Muscle layer of duodenum (tissue), 2 donors: ENCODE results near the gene SYNGR1.
A peak's percentile ranks its signal among the peaks of the same experiment; 100 is the strongest.

Experiments used
- H3K27ac ChIP-seq: one replicate; pipeline ENCODE4 v1.7.0; 2013; ENCODE audit warnings: mild to moderate bottlenecking, low read length
- H3K27me3 ChIP-seq: one replicate; pipeline ENCODE4 v1.7.0; 2013; ENCODE audit warnings: low read depth, mild to moderate bottlenecking, control low read depth, low read length
- H3K36me3 ChIP-seq, 2 donors: one replicate each; pipeline ENCODE4 v1.7.0; 2013; ENCODE audit warnings: low read length in 2 of 2, control low read depth in 1 of 2, mild to moderate bottlenecking in 1 of 2; ENCODE audit not compliant: insufficient read depth in 2 of 2, control insufficient read depth in 1 of 2
- H3K4me1 ChIP-seq, 2 donors: one replicate each; pipeline ENCODE4 v1.7.0; 2013; ENCODE audit warnings: low read length in 2 of 2, mild to moderate bottlenecking in 2 of 2, control low read depth in 1 of 2, moderate library complexity in 1 of 2; ENCODE audit not compliant: insufficient read depth in 2 of 2, control insufficient read depth in 1 of 2
- H3K4me3 ChIP-seq, 2 donors: one replicate each; pipeline ENCODE4 v1.7.0; 2013; ENCODE audit warnings: low read length in 2 of 2, low read depth in 1 of 2, mild to moderate bottlenecking in 1 of 2
- H3K9me3 ChIP-seq, 2 donors: one replicate each; pipeline ENCODE4 v1.7.0; 2013; ENCODE audit warnings: low read length in 2 of 2, control low read depth in 1 of 2, mild to moderate bottlenecking in 1 of 2; ENCODE audit not compliant: control insufficient read depth in 1 of 2
- donor health status: healthy.

The SYNGR1 gene

GRCh38 chr22:39349967-39350726 lies at the start of gene SYNGR1:
Gene SYNGR1, plus strand, starts transcription at chr22:39349991. Its CDS starts 20 bp downstream, at chr22:39350011.
- Histone ChIP-seq H3K36me3 (no peaks in the 10 kb centered on the region), H3K27ac (no peak within 1 kb of the TSS), H3K27me3 (no peaks in the 10 kb centered on the region), H3K4me3 (peak within 1 kb of the TSS; percentile 60 to 85), H3K4me1 (peaks cover 0 to 17% of the 10 kb centered on the region in 2 donors), H3K9me3 (no peaks in the 10 kb centered on the region)

- Histone ChIP-seq H3K27me3 (no peaks in the 10 kb centered on the region), H3K36me3 (no peaks in the 10 kb centered on the region), H3K9me3 (no peaks in the 10 kb centered on the region), H3K4me3 (no peak overlapping the region), H3K4me1 (peaks cover 0 to 13% of the 10 kb centered on the region in 2 donors), H3K27ac (no peak overlapping the region)
Observed at GRCh38 chr22:39300186-39300830, 49.5 kb upstream of the SYNGR1 start.

- Histone ChIP-seq H3K9me3 (no peaks in the 10 kb centered on the region), H3K36me3 (no peaks in the 10 kb centered on the region), H3K27me3 (no peaks in the 10 kb centered on the region), H3K27ac (no peak overlapping the region), H3K4me3 (no peak overlapping the region), H3K4me1 (peaks cover 0 to 13% of the 10 kb centered on the region in 2 donors)
Observed at GRCh38 chr22:39301108-39301507, 48.7 kb upstream of the SYNGR1 start.

- H3K4me3 ChIP-seq, result no peak overlapping the region
- H3K9me3 ChIP-seq, result no peaks in the 10 kb centered on the region
- H3K27ac ChIP-seq, result no peak overlapping the region
- H3K27me3 ChIP-seq, result no peaks in the 10 kb centered on the region
- peaks cover 0 to 10% of the 10 kb centered on the region in 2 donors for H3K4me1 ChIP-seq
- H3K36me3 ChIP-seq, result no peaks in the 10 kb centered on the region
Observed at GRCh38 chr22:39301926-39302325, 47.9 kb upstream of the SYNGR1 start.

- H3K9me3 ChIP-seq, result no peaks in the 10 kb centered on the region
- H3K4me3 ChIP-seq, result no peak overlapping the region
- no peak overlapping the region for H3K27ac ChIP-seq
- H3K27me3 ChIP-seq, result no peaks in the 10 kb centered on the region
- H3K36me3 ChIP-seq, result no peaks in the 10 kb centered on the region
- peaks cover 0 to 5% of the 10 kb centered on the region in 2 donors for H3K4me1 ChIP-seq
Observed at GRCh38 chr22:39302431-39302960, 47.3 kb upstream of the SYNGR1 start.

- Histone ChIP-seq H3K4me3 (no peak overlapping the region), H3K4me1 (peaks cover under 1 to 3% of the 10 kb centered on the region in 2 donors)
Observed at GRCh38 chr22:39303358-39303757, 46.4 kb upstream of the SYNGR1 start.

GRCh38 chr22:39303892-39304671 lies 45.7 kb upstream of the SYNGR1 start:
- peaks cover 3 to 6% of the 10 kb centered on the region in 2 donors for H3K4me1 ChIP-seq
- H3K27me3 ChIP-seq, result no peaks in the 10 kb centered on the region
- no peak overlapping the region for H3K4me3 ChIP-seq
- no peaks in the 10 kb centered on the region for H3K9me3 ChIP-seq
- no peak overlapping the region for H3K27ac ChIP-seq
- H3K36me3 ChIP-seq, result no peaks in the 10 kb centered on the region

More at GRCh38 chr22:39303358-39303757, 46.4 kb upstream of the SYNGR1 start:
- no peaks in the 10 kb centered on the region for H3K9me3 ChIP-seq
- no peaks in the 10 kb centered on the region for H3K36me3 ChIP-seq
- no peak overlapping the region for H3K27ac ChIP-seq
- H3K27me3 ChIP-seq, result no peaks in the 10 kb centered on the region

GRCh38 chr22:39306456-39307361 lies 43.1 kb upstream of the SYNGR1 start:
- Histone ChIP-seq H3K27me3 (no peaks in the 10 kb centered on the region), H3K4me1 (peaks cover 3 to 12% of the 10 kb centered on the region in 2 donors), H3K36me3 (peaks cover under 1 to 3% of the 10 kb centered on the region in 2 donors), H3K9me3 (no peaks in the 10 kb centered on the region), H3K27ac (no peak overlapping the region), H3K4me3 (no peak overlapping the region)

- peaks cover 21 to 24% of the 10 kb centered on the region in 2 donors for H3K36me3 ChIP-seq
- H3K27me3 ChIP-seq, result no peaks in the 10 kb centered on the region
- H3K9me3 ChIP-seq, result no peaks in the 10 kb centered on the region
- H3K4me3 ChIP-seq, result peak overlapping the region; percentile 37 to 39
- peak overlapping the region; percentile 58 for H3K27ac ChIP-seq
- peaks cover 3 to 12% of the 10 kb centered on the region in 2 donors for H3K4me1 ChIP-seq
Observed at GRCh38 chr22:39308614-39309363, 41.0 kb upstream of the SYNGR1 start.

GRCh38 chr22:39309364-39309861 lies 40.4 kb upstream of the SYNGR1 start:
- Histone ChIP-seq H3K9me3 (no peaks in the 10 kb centered on the region), H3K27me3 (no peaks in the 10 kb centered on the region), H3K27ac (peak overlapping the region; percentile 56), H3K36me3 (peaks cover 27 to 30% of the 10 kb centered on the region in 2 donors), H3K4me3 (no peak overlapping the region), H3K4me1 (peaks cover 3 to 12% of the 10 kb centered on the region in 2 donors)
